Activated naive CD4-positive, alpha-beta T cell treated with Interleukin-2 at 50 U/mL for 16 hours (primary cell): Measurements from ENCODE around the gene STXBP2.
A peak's percentile ranks its signal among the peaks of the same experiment; 100 is the strongest.
"Not testable (repeated sequence)": the region's sequence is repeated elsewhere in the genome, so short reads cannot be mapped to it uniquely, and the experiment has no call there.

Source experiments
- DNase-seq: peaks from one replicate; pipeline ENCODE4 v3.0.0-alpha.2; 2020

The STXBP2 gene

DNA sequence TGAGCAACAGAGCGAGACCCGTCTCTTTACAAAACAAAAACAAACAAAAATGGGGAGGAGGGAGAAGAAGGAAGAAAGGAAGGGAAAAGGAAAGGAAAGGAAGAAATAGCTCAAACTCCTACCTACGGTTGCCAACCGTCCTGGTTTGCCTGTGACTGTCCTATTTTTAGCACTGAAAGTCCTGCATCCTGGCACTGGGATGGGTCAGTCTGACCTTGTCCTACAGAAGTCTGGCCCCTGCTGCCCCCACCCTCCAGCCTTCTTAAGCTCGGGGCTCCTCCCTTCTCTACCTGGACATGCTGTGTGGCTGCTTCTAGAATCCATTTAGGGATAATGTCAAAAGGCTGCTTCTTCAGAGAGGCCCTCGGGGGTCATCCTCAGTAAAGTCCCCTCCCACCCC is 1.2 kb upstream of the STXBP2 start:
- no peak for DNase-seq

DNA sequence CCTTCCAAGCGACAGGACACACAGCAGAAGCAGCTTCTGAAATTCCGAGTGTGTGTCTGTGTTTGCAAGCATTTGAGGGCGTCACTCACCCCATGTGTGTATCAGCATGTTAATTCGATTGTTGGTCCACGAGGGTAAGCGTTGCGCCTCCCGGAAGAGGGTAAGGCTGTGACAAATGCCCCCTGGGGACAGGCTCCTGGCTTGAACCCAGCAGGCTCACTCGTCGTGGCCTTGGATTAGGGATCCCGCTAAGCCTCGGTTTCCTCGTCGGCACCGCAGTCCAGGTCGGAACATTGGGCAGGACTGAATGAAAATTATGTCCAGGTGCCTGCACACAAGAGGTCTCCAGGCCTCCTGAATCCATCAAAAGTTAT is 606 bp upstream of the STXBP2 start:
- no peak for DNase-seq

DNA sequence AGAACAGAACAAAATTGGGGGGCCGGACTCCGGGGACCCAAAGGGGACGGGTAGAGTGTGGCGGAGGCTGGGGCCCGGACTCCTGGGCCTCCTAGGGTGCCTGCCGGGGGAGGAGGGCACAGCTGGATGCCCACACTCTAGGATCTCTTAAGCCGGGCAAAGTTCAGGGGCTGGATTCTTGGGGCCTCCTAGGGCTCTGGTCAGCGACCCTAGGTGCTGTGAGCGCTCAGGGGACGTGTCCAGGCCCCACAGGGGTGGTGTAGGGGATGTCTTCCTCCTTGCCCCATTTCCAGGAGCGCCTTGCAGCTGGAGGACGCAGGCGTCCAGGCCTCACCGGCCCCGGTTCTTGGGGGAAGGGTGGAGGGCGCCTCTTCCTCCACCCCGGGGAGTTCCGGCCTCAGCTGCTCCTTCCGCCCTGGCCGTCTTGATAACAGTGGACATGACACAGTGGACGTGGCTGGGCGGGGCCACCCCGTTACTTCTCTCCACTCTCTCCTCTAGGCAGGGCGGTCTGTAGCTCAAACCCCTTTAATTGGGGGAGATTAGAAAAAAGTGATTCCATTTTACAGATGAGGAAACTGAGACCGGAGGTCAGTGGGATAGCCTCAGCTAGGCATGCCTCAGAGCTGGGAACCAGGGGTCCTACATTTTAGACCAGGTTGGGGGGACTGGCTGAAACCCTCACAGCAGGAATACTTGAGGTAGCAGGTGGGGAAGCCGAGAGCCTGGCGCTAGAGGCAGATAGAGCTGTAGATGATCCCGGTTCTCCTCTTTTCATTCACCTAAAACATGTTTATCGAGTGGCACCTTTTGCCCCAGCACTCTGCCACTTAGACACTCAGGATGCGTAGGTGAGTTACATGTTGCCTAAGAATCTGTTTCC is 705 bp downstream of the STXBP2 start:
- peak; percentile 19 for DNase-seq

DNA sequence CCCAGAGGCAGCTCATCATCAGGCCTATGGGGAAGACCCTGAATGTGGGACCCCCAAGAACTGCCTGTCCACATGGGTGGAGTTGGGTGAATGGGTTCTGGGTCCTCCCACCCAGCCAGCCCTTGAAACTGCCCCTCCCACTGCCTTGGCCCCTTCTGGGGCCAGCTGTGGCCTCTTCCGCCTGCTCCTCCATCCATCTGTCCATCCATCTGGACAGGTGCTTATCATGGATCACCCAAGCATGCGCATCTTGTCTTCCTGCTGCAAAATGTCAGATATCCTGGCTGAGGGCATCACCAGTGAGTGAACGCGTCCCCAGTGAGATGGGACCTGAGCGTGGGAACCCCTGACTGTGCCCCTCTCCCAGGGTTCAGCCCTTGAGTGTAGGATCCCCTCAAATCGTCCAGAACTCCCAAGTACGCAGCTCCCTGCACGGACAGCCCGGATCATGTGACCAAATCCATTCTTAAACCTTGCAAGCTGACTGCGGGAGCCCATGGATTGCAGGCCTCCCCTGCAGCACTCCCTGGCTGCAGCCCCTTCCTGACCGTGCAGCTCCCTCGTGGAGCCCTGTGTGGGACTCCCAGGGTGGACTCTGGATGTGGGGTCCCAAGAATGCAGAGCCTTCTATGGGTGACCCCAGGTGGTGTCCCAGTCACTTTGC is 2.0 kb downstream of the STXBP2 start:
- DNase-seq = no peak

DNA sequence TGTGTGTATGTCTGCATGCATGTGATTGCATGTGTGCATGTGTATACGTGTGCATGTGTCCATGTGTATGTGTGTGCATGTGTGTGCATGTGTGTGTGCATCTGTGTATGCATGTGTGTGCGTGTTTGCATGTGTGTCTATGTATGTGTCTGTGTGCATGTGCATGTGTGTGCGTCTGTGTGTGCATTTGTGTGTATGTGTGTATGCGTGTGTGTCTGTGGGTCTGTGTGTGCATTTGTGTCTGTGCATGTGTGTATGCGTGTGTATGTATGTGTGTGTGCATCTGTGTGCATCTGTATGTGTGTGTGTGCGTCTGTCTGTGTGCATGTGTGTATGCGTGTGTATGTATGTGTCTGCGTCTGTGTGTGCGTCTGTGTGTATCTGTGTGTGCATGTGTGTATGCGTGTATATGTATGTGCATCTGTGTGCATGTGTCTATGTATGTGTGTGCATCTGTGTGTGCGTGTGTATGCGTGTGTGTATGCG is 3.0 kb downstream of the STXBP2 start:
- no peak for DNase-seq

DNA sequence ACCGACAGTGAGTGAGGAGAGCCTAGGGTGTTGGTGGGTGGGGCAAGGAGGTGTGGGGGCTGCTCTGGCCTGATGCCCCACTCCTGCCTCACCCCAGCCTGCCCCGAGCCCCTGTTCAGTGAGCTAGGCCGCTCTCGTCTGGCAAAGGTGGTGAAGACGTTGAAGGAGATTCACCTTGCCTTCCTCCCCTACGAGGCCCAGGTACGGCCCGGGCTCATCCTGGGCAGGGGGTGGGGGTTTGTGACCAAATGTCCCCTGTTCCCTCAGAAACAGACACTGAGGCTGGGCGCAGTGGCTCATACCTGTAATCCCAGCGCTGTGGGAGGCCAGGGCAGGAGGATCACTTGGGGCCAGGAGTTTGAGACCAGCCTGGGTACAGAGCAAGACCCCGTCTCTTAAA is 3.9 kb downstream of the STXBP2 start:
- DNase-seq = no peak

DNA sequence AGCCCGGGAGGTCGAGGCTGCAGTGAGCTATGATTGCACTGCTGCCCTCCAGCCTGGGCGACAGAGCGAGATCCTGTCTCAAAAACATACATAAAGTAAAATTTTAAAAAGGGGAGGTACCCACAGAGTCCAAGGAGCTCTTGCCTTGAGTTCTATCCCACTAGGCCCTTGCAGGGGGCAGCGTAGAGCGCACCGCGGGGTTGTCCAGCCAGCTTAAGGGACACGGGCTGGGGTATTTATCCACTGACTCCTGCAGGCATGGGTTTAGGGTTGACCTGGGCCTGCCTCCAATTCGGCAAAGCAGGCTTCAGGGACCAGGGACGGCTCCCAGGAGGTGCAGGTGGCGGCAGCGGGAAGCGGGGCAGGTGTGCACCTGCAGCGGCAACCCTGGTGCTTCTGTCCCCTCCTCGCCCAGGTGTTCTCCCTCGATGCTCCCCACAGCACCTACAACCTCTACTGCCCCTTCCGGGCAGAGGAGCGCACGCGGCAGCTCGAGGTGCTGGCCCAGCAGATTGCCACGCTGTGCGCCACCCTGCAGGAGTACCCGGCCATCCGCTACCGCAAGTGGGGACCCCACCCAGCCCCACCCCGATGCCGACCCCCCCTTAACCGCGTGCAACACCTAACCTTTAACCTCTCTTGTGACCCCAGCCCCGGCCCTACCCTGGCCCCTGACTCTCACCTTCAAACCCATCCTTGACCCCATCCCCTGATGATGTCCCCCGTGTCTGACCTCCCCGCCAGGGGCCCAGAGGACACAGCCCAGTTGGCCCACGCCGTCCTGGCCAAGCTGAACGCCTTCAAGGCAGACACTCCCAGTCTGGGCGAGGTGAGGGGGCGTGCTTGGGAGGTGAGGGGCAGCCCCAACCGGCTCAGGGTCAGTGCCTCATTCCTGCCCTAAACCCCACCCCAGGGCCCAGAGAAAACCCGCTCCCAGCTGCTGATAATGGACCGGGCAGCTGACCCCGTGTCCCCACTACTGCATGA is 4.7 kb downstream of the STXBP2 start:
- no peak for DNase-seq

DNA sequence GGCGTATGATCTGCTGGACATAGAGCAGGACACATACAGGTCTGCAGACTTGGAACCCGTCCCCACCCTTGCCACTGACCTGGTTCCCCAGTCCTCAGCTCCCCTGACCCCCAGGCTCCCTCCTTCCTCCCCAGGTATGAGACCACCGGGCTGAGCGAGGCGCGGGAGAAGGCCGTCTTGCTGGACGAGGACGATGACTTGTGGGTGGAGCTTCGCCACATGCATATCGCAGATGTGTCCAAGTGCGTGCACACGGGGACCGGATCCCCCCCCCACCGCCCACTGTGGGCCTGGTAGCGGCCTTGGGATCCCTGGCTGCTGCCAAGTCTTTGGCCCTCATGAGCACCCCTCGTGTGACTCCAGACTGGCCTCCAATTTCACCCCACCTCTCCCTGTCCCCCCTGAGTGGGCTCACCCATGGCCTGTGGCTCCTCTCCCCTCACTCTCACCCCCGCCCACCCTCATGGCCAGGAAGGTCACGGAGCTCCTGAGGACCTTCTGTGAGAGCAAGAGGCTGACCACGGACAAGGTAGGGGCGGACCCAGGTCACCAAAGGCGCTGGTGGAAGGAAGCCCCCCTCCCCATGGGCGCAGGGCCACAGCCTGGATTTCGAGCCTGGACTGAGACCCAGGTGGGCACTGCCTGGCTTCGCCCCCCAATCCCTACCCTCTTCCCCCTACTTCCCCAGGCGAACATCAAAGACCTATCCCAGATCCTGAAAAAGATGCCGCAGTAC is 5.6 kb downstream of the STXBP2 start:
- DNase-seq = no peak

DNA sequence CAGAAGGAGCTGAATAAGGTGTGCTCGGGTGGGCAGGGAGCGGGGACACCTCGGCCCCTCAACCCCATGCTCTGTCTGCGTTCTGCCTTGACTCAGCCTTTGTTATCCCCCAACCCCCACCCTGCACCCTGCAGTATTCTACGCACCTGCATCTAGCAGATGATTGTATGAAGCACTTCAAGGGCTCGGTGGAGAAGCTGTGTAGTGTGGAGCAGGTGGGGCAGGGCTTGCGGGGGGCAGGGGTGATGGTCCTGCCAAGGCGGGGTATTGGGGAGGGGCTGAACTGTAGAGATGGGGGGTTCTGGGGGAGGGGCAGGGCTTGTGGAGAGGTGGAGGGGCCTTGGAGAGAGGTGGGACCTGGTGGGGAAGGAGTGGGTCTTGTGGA is 6.1 kb downstream of the STXBP2 start:
- DNase-seq = no peak

DNA sequence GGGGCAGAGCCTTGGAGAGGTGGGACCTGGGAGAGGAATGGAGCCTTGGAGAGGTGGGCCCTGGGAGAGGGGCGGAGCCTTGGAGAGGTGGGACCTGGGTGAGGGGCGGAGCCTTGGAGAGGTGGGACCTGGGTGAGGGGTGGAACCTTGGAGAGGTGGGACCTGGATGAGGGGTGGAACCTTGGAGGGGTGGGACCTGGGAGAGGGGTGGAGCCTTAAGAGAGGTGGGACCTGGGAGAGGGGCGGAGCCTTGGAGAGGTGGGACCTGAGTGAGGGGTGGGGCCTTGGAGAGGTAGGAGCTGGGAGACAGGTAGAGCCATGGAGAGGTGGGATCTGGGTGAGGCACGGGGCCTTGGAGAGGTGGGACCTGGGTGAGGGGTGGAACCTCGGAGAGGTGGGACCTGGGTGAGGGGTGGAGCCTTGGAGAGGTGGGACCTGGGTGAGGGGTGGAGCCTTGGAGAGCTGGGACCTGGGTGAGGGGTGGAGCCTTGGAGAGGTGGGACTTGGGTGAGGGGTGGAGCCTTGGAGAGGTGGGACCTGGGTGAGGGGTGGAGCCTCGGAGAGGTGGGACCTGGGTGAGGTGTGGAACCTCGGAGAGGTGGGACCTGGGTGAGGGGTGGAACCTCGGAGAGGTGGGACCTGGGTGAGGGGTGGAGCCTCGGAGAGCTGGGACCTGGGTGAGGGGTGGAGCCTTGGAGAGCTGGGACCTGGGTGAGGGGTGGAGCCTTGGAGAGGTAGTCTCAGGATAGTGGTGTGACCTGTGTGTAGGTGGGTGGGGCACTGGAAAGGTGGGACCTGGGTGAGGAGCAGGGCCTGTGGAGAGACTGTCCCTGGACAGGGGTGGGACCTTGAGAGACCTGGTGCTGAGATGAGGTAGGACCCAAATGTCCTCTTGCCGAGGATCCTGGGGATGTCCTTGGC is 7.0 kb downstream of the STXBP2 start:
- DNase-seq = not testable (repeated sequence)

DNA sequence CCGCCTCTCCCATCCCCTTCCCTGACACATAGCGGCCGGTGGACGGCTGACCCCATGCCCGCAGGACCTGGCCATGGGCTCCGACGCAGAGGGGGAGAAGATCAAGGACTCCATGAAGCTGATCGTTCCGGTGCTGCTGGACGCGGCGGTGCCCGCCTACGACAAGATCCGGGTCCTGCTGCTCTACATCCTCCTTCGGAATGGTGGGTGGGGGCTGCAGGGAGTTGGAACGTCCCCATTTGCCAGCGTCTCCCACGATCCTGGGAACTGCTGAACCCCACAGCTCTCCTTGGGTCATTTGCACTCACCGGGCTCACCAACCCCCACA is 7.6 kb downstream of the STXBP2 start:
- no peak for DNase-seq

DNA sequence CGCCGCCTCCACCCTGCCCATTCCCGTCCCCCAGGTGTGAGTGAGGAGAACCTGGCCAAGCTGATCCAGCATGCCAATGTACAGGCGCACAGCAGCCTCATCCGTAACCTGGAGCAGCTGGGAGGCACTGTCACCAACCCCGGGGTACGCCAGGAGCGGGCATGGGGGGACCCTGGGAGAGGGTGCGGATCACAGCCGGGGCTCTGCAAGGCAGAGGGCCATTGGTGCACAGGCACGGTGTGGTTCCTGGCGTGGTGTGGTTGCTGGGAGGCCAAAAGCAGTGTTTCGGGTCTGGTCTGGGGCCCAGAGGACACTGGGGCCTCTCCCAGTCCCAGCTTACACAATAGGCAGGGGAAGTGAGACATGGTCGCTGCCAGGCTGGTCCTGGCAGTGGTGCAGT is 8.3 kb downstream of the STXBP2 start:
- DNase-seq = no peak

DNA sequence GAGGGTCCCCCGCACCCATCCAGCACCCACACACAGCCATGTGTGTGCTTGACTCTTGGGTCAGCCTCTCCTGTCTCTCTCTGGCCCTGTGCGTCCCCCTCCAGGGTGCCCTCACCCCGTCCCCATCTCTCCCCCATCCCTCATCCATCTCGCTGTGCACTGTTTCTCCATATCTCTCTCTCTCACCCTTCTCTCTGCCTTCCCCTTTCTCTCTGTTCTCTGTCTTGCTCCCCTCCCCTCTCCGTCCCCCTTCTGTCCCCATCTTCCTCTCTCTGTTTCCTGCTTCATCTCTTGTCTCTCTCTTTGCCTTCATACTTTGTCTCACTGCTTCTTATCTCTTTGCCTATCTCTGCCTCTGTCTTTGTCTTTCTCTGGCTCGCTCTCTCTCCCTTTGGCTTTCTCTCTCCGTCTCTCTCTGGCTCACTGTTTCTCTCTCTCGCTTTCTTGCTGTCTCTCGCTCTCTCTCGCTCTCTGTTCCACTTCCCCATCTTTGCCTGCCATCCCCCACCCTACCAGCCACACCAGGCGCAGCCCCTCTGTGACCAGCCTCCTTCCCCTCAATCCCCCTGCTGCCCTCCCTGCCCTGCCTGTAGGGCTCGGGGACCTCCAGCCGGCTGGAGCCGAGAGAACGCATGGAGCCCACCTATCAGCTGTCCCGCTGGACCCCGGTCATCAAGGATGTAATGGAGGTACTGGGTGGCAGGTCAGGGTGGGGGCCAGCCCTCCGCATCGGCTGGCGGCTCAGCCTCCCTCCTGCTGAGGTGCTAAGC is 8.9 kb downstream of the STXBP2 start:
- no peak for DNase-seq

DNA sequence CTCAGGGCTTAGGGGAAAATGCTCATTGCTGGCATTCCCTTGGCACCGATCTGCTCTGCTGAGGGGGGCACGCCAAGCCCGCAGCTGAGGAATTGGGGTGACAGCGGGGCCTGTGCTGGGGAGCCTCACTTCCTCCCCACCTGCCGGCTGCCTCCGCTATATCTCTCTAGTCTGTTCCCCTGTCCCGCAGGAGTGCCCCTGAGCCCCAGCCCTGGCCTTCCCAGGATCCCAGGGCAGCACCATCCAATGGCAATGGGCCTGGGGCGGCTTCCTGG is 9.5 kb downstream of the STXBP2 start:
- DNase-seq = no peak

DNA sequence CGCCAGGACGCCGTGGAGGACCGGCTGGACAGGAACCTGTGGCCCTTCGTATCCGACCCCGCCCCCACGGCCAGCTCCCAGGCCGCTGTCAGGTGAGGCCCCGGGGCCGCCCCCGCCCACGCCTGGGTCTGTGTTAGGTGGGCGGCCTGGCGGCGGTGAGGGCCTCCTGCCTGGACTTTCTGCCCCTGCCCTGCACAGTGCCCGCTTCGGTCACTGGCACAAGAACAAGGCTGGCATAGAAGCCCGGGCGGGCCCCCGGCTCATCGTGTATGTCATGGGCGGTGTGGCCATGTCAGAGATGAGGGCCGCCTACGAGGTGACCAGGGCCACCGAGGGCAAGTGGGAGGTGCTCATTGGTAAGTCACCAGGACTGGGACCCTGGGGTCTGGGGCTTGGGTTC is 10.2 kb downstream of the STXBP2 start:
- DNase-seq = no peak

DNA sequence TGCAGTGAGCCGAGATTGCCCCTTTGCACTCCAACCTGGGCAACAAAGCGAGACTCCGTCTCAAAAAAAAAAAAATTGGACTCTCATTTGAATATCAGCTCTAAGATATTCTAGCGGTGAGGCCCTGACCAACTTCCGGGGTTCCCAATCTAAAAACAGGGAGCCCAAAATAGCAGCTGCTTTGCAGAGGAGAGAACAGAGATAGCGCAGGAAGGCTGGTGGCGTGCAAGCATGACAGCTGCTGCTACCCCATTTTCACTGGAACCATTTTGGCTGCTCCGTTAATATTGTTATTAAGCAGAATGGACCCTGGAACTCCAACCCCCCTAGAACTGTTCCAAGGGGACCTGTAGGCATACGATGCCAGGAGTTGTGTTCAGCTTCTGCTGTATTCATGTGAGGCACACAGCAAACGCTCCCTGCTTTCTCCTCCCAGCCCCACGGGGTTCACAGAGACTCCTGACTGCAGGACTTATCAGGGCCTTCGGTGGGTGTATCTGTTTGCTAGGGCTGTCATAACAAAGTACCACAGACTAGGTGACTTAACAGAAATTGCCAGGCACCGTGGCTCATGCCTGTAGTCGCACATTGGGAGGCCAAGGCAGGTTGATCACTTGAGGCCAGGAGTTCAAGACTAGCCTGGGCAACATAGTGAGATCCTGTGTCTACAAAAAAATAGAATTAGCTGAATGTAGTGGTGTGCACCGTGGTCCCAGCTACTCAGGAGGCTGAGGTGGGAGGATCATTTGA is 11.5 kb downstream of the STXBP2 start:
- DNase-seq = no peak

DNA sequence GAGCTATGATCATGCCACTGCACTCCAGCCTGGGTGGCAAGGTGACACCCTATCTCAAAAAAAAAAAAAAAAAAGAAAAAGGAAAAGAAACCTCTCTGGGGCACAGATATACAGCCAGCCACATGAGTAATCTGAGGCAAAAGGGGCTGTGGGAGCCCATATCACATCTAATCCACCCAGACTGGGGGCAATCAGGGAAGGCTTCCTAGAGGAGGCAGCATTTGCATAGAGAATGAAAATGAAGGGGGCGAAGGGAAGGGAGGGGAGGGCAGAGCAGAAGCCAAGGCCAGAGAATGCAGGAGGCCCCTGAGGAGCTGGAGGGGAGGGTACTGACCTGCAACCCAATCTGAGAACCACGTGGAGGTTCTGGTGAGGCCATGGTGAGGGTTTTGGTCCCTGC is 13.2 kb downstream of the STXBP2 start:
- DNase-seq = no peak

DNA sequence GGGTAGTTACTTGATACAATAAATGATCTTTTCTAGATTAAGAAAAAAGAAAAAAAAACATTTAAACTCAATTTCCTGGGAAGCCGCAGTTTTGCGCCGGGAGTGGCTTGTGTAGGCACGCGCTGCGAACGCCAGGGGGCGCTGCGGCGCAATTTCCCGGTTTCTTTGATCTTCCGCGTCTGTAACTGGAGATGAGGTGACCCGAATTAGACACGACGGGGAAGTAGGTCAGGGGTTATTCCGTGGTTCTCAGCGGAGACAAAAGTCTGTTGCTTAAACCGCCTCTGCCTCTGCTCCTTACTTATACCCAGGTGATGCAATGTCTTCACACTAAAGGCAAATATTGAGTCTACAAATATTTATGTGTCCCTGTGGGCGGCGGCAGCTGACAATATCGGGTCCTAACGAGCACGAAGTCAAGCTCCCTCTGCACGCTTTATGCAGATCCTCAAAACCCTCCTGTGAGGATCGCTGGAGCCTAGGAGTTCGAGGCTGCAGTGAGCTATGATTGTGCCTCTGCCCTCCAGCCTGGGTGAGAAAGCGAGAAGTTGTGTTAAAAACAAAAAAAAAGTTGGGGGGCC is 15.2 kb downstream of the STXBP2 start:
- peak; percentile 87 for DNase-seq

DNA sequence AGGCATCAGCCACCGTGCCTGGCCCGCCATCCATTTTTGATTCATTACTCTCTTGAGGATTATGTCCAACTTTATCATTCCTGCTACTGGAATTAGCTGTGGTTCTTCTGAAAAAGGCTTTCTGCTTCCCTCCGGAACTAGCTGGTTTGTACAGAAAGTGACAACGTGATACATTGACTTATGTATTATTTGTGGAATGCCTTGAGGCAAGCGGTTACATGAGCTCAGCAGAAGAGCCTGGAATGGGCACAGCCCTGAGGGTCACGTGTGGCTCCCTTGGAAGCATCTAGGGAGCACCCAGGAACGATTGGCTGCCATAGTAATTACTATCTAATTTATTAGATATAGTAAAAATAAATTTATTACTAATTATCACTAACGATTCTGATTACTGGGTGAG is 17.5 kb downstream of the STXBP2 start:
- DNase-seq = no peak

DNA sequence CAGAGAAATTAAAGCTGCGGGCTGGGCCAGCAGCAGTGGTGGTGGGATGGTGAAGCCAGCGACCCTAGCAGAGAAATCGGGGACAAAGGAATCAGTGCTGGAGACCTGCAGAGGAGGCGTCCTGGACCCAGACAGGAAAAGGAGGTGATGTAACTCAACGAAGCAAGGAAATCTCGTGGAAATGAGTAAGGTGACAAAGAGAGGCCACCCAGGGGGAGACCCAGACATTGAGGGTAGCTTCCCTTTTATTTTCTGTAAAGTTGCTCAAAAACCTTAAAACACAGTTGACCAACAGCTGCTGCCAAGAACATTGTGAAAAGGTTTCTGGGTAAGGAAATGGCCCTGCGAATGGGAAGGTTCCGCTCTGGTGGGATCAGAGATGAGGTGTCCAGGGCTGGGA is 18.7 kb downstream of the STXBP2 start:
- no peak for DNase-seq
